ENCODE data around the gene TTYH3.

The TTYH3 gene

GRCh38 chr7:2627258-2628129 is 4.3 kb upstream of the TTYH3 start:
- H3K27ac ChIP-seq (ENCODE audit: insufficient read depth, low read length, poor library complexity, severe bottlenecking) = no peak overlapping the region
- H3K4me1 ChIP-seq (ENCODE audit: control insufficient read depth, insufficient read depth, low read length, poor library complexity, severe bottlenecking) = peaks cover 9% of the 10 kb centered on the region

GRCh38 chr7:2628130-2628482 is 3.7 kb upstream of the TTYH3 start:
- Histone ChIP-seq H3K4me1 (ENCODE audit: control insufficient read depth, insufficient read depth, low read length, poor library complexity, severe bottlenecking) (peaks cover 15% of the 10 kb centered on the region), H3K4me3 (ENCODE audit: insufficient read depth, low read depth, low read length, poor library complexity, severe bottlenecking) (no peak overlapping the region), H3K9me3 (ENCODE audit: control insufficient read depth, low read length) (no peaks in the 10 kb centered on the region), H3K27ac (ENCODE audit: insufficient read depth, low read length, poor library complexity, severe bottlenecking) (no peak overlapping the region), H3K27me3 (replicated peaks; ENCODE audit: control insufficient read depth, insufficient read depth, low read length, poor library complexity, severe bottlenecking) (no peaks in the 10 kb centered on the region), H3K36me3 (ENCODE audit: control insufficient read depth, insufficient read depth, low read length) (no peaks in the 10 kb centered on the region)
- no peak for DNase-seq

More at GRCh38 chr7:2627258-2628129, 4.3 kb upstream of the TTYH3 start:
- DNase-seq = no peak
- no peak overlapping the region for H3K4me3 ChIP-seq (ENCODE audit: insufficient read depth, low read depth, low read length, poor library complexity, severe bottlenecking)
- no peaks in the 10 kb centered on the region for H3K36me3 ChIP-seq (ENCODE audit: control insufficient read depth, insufficient read depth, low read length)
- H3K9me3 ChIP-seq (ENCODE audit: control insufficient read depth, low read length) = no peaks in the 10 kb centered on the region
- H3K27me3 ChIP-seq (replicated peaks; ENCODE audit: control insufficient read depth, insufficient read depth, low read length, poor library complexity, severe bottlenecking) = no peaks in the 10 kb centered on the region

GRCh38 chr7:2628891-2629290 is 2.9 kb upstream of the TTYH3 start:
- DNase-seq = no peak
- no peak overlapping the region for H3K27ac ChIP-seq (ENCODE audit: insufficient read depth, low read length, poor library complexity, severe bottlenecking)
- H3K9me3 ChIP-seq (ENCODE audit: control insufficient read depth, low read length) = no peaks in the 10 kb centered on the region
- H3K4me3 ChIP-seq (ENCODE audit: insufficient read depth, low read depth, low read length, poor library complexity, severe bottlenecking) = no peak overlapping the region
- H3K4me1 ChIP-seq (ENCODE audit: control insufficient read depth, insufficient read depth, low read length, poor library complexity, severe bottlenecking) = peaks cover 22% of the 10 kb centered on the region
- H3K27me3 ChIP-seq (replicated peaks; ENCODE audit: control insufficient read depth, insufficient read depth, low read length, poor library complexity, severe bottlenecking) = no peaks in the 10 kb centered on the region
- H3K36me3 ChIP-seq (ENCODE audit: control insufficient read depth, insufficient read depth, low read length) = no peaks in the 10 kb centered on the region

GRCh38 chr7:2629746-2630681 is 1.8 kb upstream of the TTYH3 start:
- Histone ChIP-seq H3K4me3 (ENCODE audit: insufficient read depth, low read depth, low read length, poor library complexity, severe bottlenecking) (no peak overlapping the region), H3K4me1 (ENCODE audit: control insufficient read depth, insufficient read depth, low read length, poor library complexity, severe bottlenecking) (peaks cover 24% of the 10 kb centered on the region), H3K27ac (ENCODE audit: insufficient read depth, low read length, poor library complexity, severe bottlenecking) (no peak overlapping the region), H3K9me3 (ENCODE audit: control insufficient read depth, low read length) (no peaks in the 10 kb centered on the region), H3K27me3 (replicated peaks; ENCODE audit: control insufficient read depth, insufficient read depth, low read length, poor library complexity, severe bottlenecking) (no peaks in the 10 kb centered on the region), H3K36me3 (ENCODE audit: control insufficient read depth, insufficient read depth, low read length) (no peaks in the 10 kb centered on the region)
- DNase-seq = no peak

- Histone ChIP-seq H3K4me3 (ENCODE audit: insufficient read depth, low read depth, low read length, poor library complexity, severe bottlenecking) (peak overlapping the region; percentile 58), H3K9me3 (ENCODE audit: control insufficient read depth, low read length) (no peaks in the 10 kb centered on the region), H3K27ac (ENCODE audit: insufficient read depth, low read length, poor library complexity, severe bottlenecking) (peak overlapping the region; percentile 63), H3K4me1 (ENCODE audit: control insufficient read depth, insufficient read depth, low read length, poor library complexity, severe bottlenecking) (peaks cover 24% of the 10 kb centered on the region), H3K27me3 (replicated peaks; ENCODE audit: control insufficient read depth, insufficient read depth, low read length, poor library complexity, severe bottlenecking) (no peaks in the 10 kb centered on the region), H3K36me3 (ENCODE audit: control insufficient read depth, insufficient read depth, low read length) (no peaks in the 10 kb centered on the region)
- peak in 1 of 3 donors; percentile 12 for DNase-seq
Observed at GRCh38 chr7:2632733-2633537, 1.1 kb downstream of the TTYH3 start.

GRCh38 chr7:2633538-2634266 is 1.9 kb downstream of the TTYH3 start:
- Histone ChIP-seq H3K27ac (ENCODE audit: insufficient read depth, low read length, poor library complexity, severe bottlenecking) (no peak overlapping the region), H3K9me3 (ENCODE audit: control insufficient read depth, low read length) (no peaks in the 10 kb centered on the region), H3K4me1 (ENCODE audit: control insufficient read depth, insufficient read depth, low read length, poor library complexity, severe bottlenecking) (peaks cover 24% of the 10 kb centered on the region), H3K27me3 (replicated peaks; ENCODE audit: control insufficient read depth, insufficient read depth, low read length, poor library complexity, severe bottlenecking) (no peaks in the 10 kb centered on the region), H3K4me3 (ENCODE audit: insufficient read depth, low read depth, low read length, poor library complexity, severe bottlenecking) (peak overlapping the region; percentile 58), H3K36me3 (ENCODE audit: control insufficient read depth, insufficient read depth, low read length) (no peaks in the 10 kb centered on the region)
- no peak for DNase-seq

GRCh38 chr7:2634267-2635145 is 2.7 kb downstream of the TTYH3 start:
- H3K9me3 ChIP-seq (ENCODE audit: control insufficient read depth, low read length) = no peaks in the 10 kb centered on the region
- no peak overlapping the region for H3K4me3 ChIP-seq (ENCODE audit: insufficient read depth, low read depth, low read length, poor library complexity, severe bottlenecking)
- no peaks in the 10 kb centered on the region for H3K27me3 ChIP-seq (replicated peaks; ENCODE audit: control insufficient read depth, insufficient read depth, low read length, poor library complexity, severe bottlenecking)
- DNase-seq = no peak
- no peaks in the 10 kb centered on the region for H3K36me3 ChIP-seq (ENCODE audit: control insufficient read depth, insufficient read depth, low read length)
- no peak overlapping the region for H3K27ac ChIP-seq (ENCODE audit: insufficient read depth, low read length, poor library complexity, severe bottlenecking)
- H3K4me1 ChIP-seq (ENCODE audit: control insufficient read depth, insufficient read depth, low read length, poor library complexity, severe bottlenecking) = peaks cover 24% of the 10 kb centered on the region

- DNase-seq = no peak
- Histone ChIP-seq H3K36me3 (ENCODE audit: control insufficient read depth, insufficient read depth, low read length) (no peaks in the 10 kb centered on the region), H3K4me3 (ENCODE audit: insufficient read depth, low read depth, low read length, poor library complexity, severe bottlenecking) (no peak overlapping the region), H3K9me3 (ENCODE audit: control insufficient read depth, low read length) (no peaks in the 10 kb centered on the region), H3K27me3 (replicated peaks; ENCODE audit: control insufficient read depth, insufficient read depth, low read length, poor library complexity, severe bottlenecking) (no peaks in the 10 kb centered on the region), H3K27ac (ENCODE audit: insufficient read depth, low read length, poor library complexity, severe bottlenecking) (no peak overlapping the region), H3K4me1 (ENCODE audit: control insufficient read depth, insufficient read depth, low read length, poor library complexity, severe bottlenecking) (peaks cover 24% of the 10 kb centered on the region)
Observed at GRCh38 chr7:2635148-2635668, 3.4 kb downstream of the TTYH3 start.
